ENCODE measurements around the gene U2AF1L4.

U2AF1L4 gene

GRCh38 chr19:35780058-35780457 is 34.8 kb upstream of the U2AF1L4 start:
- no peak for TF ChIP-seq CTCF (conservative IDR thresholded peaks at IDR 0.05; ENCODE audit: control insufficient read depth, insufficient read depth, low read depth, low read length)
- H3K4me3 ChIP-seq (ENCODE audit: control insufficient read depth, low read depth, low read length): no peak overlapping the region
- DNase-seq (ENCODE audit: low read depth): no peak

- H3K4me3 ChIP-seq (ENCODE audit: control insufficient read depth, low read depth, low read length): no peak overlapping the region
- TF ChIP-seq CTCF (conservative IDR thresholded peaks at IDR 0.05; ENCODE audit: control insufficient read depth, insufficient read depth, low read depth, low read length): no peak
- no peak for DNase-seq (ENCODE audit: low read depth)
Measured at GRCh38 chr19:35779033-35779432, 33.8 kb upstream of the U2AF1L4 start.

DNA sequence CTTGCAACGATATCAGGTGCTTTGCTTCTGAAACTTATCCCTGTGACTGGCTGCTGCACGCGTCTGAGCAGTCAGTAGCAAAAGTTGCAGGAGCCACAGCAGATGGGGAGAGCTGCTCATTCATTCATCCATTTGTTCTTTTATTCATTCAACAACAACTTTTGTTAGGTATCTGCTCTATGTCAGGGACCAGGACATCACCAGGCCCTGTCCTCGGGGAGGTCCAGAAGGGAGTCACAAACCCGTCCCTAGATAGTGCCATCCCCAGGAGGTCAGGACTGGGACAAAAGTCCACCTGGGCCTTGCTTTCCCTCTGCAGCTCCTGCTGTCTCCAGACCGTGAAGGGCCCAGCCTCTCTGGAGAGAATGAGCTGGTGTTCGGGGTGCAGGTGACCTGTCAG is 32.7 kb upstream of the U2AF1L4 start:
- DNase-seq (ENCODE audit: low read depth): no peak
- H3K4me3 ChIP-seq (ENCODE audit: control insufficient read depth, low read depth, low read length): no peak overlapping the region
- no peak for TF ChIP-seq CTCF (conservative IDR thresholded peaks at IDR 0.05; ENCODE audit: control insufficient read depth, insufficient read depth, low read depth, low read length)

- no peak overlapping the region for H3K4me3 ChIP-seq (ENCODE audit: control insufficient read depth, low read depth, low read length)
- no peak for TF ChIP-seq CTCF (conservative IDR thresholded peaks at IDR 0.05; ENCODE audit: control insufficient read depth, insufficient read depth, low read depth, low read length)
- DNase-seq (ENCODE audit: low read depth): no peak
Measured at GRCh38 chr19:35777086-35777841, 32.0 kb upstream of the U2AF1L4 start.

- DNase-seq (ENCODE audit: low read depth): no peak
- TF ChIP-seq CTCF (conservative IDR thresholded peaks at IDR 0.05; ENCODE audit: control insufficient read depth, insufficient read depth, low read depth, low read length): no peak
Measured at GRCh38 chr19:35776102-35776788, 31.0 kb upstream of the U2AF1L4 start.

DNA sequence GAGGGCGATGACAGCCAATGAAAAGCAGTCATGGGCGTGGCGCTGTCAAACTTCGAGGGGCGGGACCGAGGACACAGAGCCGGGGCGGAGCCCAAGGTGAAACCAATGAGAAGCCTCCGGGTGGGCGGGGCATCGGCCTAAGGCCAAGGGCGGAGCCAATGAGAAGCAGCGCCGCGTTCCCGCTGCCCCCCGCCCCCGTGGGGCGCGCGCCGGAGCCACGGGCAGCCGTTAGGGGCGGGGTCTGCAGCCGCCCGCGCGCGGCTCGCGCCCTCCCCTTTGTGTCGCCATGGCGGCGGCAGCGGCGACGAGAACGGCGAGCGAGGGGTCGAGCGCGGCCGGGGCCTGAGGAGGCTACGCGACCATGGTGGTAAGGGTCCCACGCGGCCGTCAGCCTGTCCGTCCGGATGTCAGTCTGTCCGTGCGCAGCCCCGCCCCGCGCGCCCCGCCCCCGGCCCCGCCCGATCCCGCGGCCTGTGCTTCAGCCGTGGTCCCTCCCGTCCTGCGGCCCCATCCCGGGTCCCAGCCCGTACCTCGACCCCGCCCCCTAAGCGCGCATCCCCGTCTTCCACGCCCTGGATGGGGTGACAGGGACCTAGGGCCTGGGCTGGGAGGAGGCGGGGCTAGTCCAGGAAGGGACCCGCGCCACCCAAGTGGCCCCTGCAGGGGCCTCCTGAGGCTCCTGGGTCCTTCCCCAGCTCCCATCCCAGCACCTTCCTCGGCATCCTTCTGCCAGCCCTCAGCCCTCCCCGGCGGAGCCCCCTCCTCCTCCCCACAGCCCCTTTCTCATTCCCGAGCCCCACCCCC is 30.3 kb upstream of the U2AF1L4 start, which contains the start of gene ARHGAP33:
Gene ARHGAP33 (plus strand): TSS at position 267 of the 804 bp plus-strand sequence. CDS start 95 bp downstream, at position 362.
- peak; percentile 93 for DNase-seq (ENCODE audit: low read depth)
- no peak for TF ChIP-seq CTCF (conservative IDR thresholded peaks at IDR 0.05; ENCODE audit: control insufficient read depth, insufficient read depth, low read depth, low read length)

More at GRCh38 chr19:35776102-35776788, 31.0 kb upstream of the U2AF1L4 start:
- peak overlapping the region; percentile 66 for H3K4me3 ChIP-seq (ENCODE audit: control insufficient read depth, low read depth, low read length)

More for the DNA sequence above, 30.3 kb upstream of the U2AF1L4 start, which contains the start of gene ARHGAP33:
- peak within 1 kb of the TSS; percentile 66 for H3K4me3 ChIP-seq (ENCODE audit: control insufficient read depth, low read depth, low read length)
